Upper lobe of left lung (tissue), 6 donors: Measurements from ENCODE around the gene FAM174C. TPM values are rescaled to one million over a fixed set of nuclear protein-coding genes. Genes with fewer than 3 reads are reported as not detected.

Experiments used
- ATAC-seq, 2 donors: fragments of 200-7000 bp; cut with Tn5 transposase; one replicate each; pipeline ENCODE4 v1.9.1; 2022; ENCODE audit warnings: mild to moderate bottlenecking in 2 of 2, moderate library complexity in 2 of 2; ENCODE audit not compliant: low FRiP score in 2 of 2
- DNase-seq, 2 donors: peaks; one replicate each; pipeline ENCODE4 v3.0.0-alpha.2; 2019 to 2020
- H3K27ac ChIP-seq, 4 donors: fragments of 200-600 bp; sonication (generic); one replicate each; pipeline ENCODE4 v1.5.1; 2016 to 2019
- H3K27me3 ChIP-seq, 4 donors: fragments of 200-600 bp; sonication (generic); one replicate each; pipeline ENCODE4 v1.5.1; 2017 to 2019
- H3K36me3 ChIP-seq, 4 donors: fragments of 200-600 bp; sonication (generic); one replicate each; pipeline ENCODE4 v1.5.1; 2016 to 2019
- H3K4me1 ChIP-seq, 4 donors: fragments of 200-600 bp; sonication (generic); one replicate each; pipeline ENCODE4 v1.5.1; 2018 to 2019
- H3K4me3 ChIP-seq, 4 donors: fragments of 200-600 bp; sonication (generic); one replicate each; pipeline ENCODE4 v1.5.1; 2017 to 2019; ENCODE audit warnings: mild to moderate bottlenecking in 2 of 4, moderate library complexity in 1 of 4
- H3K9me3 ChIP-seq, 4 donors: fragments of 200-600 bp; sonication (generic); one replicate each; pipeline ENCODE4 v1.5.1; 2018 to 2019
- CTCF ChIP-seq, 6 experiments: fragments of 450-650 bp in 4 of 6; fragments of 200-600 bp in 2 of 6; sonication (generic) in 2 of 6; IDR thresholded peaks; one replicate each; pipeline ENCODE4 v1.5.1; 2016 to 2019; ENCODE audit warnings: antibody characterized with exemption in 6 of 6
- EP300 ChIP-seq, 4 donors: sonication (generic); formaldehyde crosslinking; IDR thresholded peaks; one replicate each; pipeline ENCODE4 v1.5.1; 2017; ENCODE audit warnings: antibody characterized with exemption in 4 of 4, control low read depth in 2 of 4
- POLR2A ChIP-seq, 4 donors: fragments of 450-650 bp; IDR thresholded peaks; one replicate each; pipeline ENCODE4 v1.5.1; 2016 to 2017; ENCODE audit warnings: antibody characterized with exemption in 4 of 4, mild to moderate bottlenecking in 2 of 4
- POLR2AphosphoS5 ChIP-seq, 2 donors: sonication (generic); formaldehyde crosslinking; IDR thresholded peaks; one replicate each; pipeline ENCODE4 v1.5.1; 2017; ENCODE audit warnings: antibody characterized with exemption in 2 of 2
- WGBS, 2 donors: methylation state at CpG; one replicate each; pipeline ENCODE4 v1.1.5; 2017 to 2018; 5-methylcytosine and 5-hydroxymethylcytosine counted together
- total RNA-seq, 6 donors: library from RNA; depleted of rRNA in 4 of 6; stranded (reverse); fragments of >200 nt in 4 of 6; gene quantifications; one replicate each; pipeline versions ENCODE4 v1.1.0 to v1.2.1, GENCODE V29; 2016 to 2021
- donor health status: DM: no; HTN: no; CAD: no; lungs with moderate emphysema.
- donor health status: DM: no; HTN: yes; CAD: no; lungs with severe emphysema.

The FAM174C gene
- total RNA-seq, 6 donors from 2014 or later = 43.0 to 85.3 (median 59.6) TPM

GRCh38 chr19:1257475-1258162, 17.7 kb upstream of the FAM174C start:
- 70 to 71% methylated on average over 18 to 23 of the region's 23 CpGs for WGBS, 2 donors

GRCh38 chr19:1258163-1258492, 17.2 kb upstream of the FAM174C start:
- Histone ChIP-seq H3K27ac (peak overlapping the region; percentile 91 to 100 (median 98)), H3K4me1 (peaks cover 91 to 98% (median 94%) of the 10 kb centered on the region in 4 donors), H3K9me3 (no peaks in the 10 kb centered on the region), H3K36me3 (peaks cover 22 to 56% (median 50%) of the 10 kb centered on the region in 4 donors), H3K4me3 (peak overlapping the region in 1 of 4 donors; percentile 62), H3K27me3 (no peaks in the 10 kb centered on the region)
- no peak for ATAC-seq
- TF ChIP-seq CTCF (IDR thresholded peaks at IDR 0.05) = no peak
- no peak for TF ChIP-seq POLR2AphosphoS5 (IDR thresholded peaks at IDR 0.05)
- TF ChIP-seq POLR2A (IDR thresholded peaks at IDR 0.05) = no peak
- no peak for TF ChIP-seq EP300 (IDR thresholded peaks at IDR 0.05)
- DNase-seq = no peak
- 64% methylated on average over 8 of the region's 8 CpGs; no CpG with 5 or more reads in 1 of the 2 donors for WGBS, 2 donors

More at GRCh38 chr19:1257475-1258162, 17.7 kb upstream of the FAM174C start:
- ATAC-seq (no peak), DNase-seq (peak in 1 of 2 donors; percentile 81)
- H3K4me3 ChIP-seq = peak overlapping the region in 1 of 4 donors; percentile 62
- peaks cover 22 to 56% (median 50%) of the 10 kb centered on the region in 4 donors for H3K36me3 ChIP-seq
- H3K27ac ChIP-seq = peak overlapping the region; percentile 91 to 100 (median 98)
- no peak for TF ChIP-seq EP300 (IDR thresholded peaks at IDR 0.05)
- no peak for TF ChIP-seq POLR2A (IDR thresholded peaks at IDR 0.05)
- TF ChIP-seq POLR2AphosphoS5 (IDR thresholded peaks at IDR 0.05) = no peak
- TF ChIP-seq CTCF (IDR thresholded peaks at IDR 0.05) = no peak
- H3K4me1 ChIP-seq = peaks cover 87 to 98% (median 92%) of the 10 kb centered on the region in 4 donors
- H3K9me3 ChIP-seq = no peaks in the 10 kb centered on the region
- no peaks in the 10 kb centered on the region for H3K27me3 ChIP-seq

- peaks cover 22 to 55% (median 49%) of the 10 kb centered on the region in 4 donors for H3K36me3 ChIP-seq
- no peak for ATAC-seq
- H3K27me3 ChIP-seq = no peaks in the 10 kb centered on the region
- WGBS, 2 donors = 22 to 27% methylated on average over 15 of the region's 15 CpGs
- H3K4me3 ChIP-seq = peak overlapping the region in 3 of 4 donors; percentile 23 to 62 (median 36)
- DNase-seq = peak in 1 of 2 donors; percentile 84
- H3K9me3 ChIP-seq = no peaks in the 10 kb centered on the region
- no peak for TF ChIP-seq EP300 (IDR thresholded peaks at IDR 0.05)
- no peak for TF ChIP-seq POLR2A (IDR thresholded peaks at IDR 0.05)
- no peak for TF ChIP-seq CTCF (IDR thresholded peaks at IDR 0.05)
- TF ChIP-seq POLR2AphosphoS5 (IDR thresholded peaks at IDR 0.05) = no peak
- peaks cover 88 to 98% (median 94%) of the 10 kb centered on the region in 4 donors for H3K4me1 ChIP-seq
- peak overlapping the region; percentile 91 to 100 (median 98) for H3K27ac ChIP-seq
These were observed 16.6 kb upstream of the FAM174C start for GRCh38 chr19:1258707-1259205.

GRCh38 chr19:1259206-1259875, 16.0 kb upstream of the FAM174C start:
- Histone ChIP-seq H3K4me3 (peak overlapping the region in 3 of 4 donors; percentile 23 to 62 (median 36)), H3K27ac (peak overlapping the region; percentile 91 to 100 (median 98)), H3K27me3 (no peaks in the 10 kb centered on the region), H3K4me1 (peaks cover 82 to 94% (median 88%) of the 10 kb centered on the region in 4 donors), H3K36me3 (peaks cover 16 to 49% (median 43%) of the 10 kb centered on the region in 4 donors), H3K9me3 (no peaks in the 10 kb centered on the region)
- ATAC-seq = peak; percentile 41 to 42
- TF ChIP-seq EP300 (IDR thresholded peaks at IDR 0.05) (peak in 3 of 4 donors; percentile 37 to 94 (median 87)), POLR2A (IDR thresholded peaks at IDR 0.05) (peak in 2 of 4 donors; percentile 34 to 78), CTCF (IDR thresholded peaks at IDR 0.05) (no peak), POLR2AphosphoS5 (IDR thresholded peaks at IDR 0.05) (peak; percentile 96 to 99)
- peak; percentile 87 to 91 for DNase-seq
- WGBS, 2 donors = 14 to 18% methylated on average over 8 to 12 of the region's 17 CpGs
